Activated naive CD4-positive, alpha-beta T cell treated with anti-CD3 and anti-CD28 coated beads for 36 hours (primary cell): ENCODE measurements around the gene INA. TPM values are rescaled to one million over a fixed set of nuclear protein-coding genes. Genes with fewer than 3 reads are reported as not detected.
A peak's percentile ranks its signal among the peaks of the same experiment; 100 is the strongest.

Experiments
- CTCF ChIA-PET: fragments of 350-600 bp; sonication (Branson Sonifier 250); formaldehyde crosslinking; loops from one replicate; lab custom pipeline; 2021; ENCODE audit warnings: antibody characterized with exemption; lab: Charles Lee
- DNase-seq: peaks from one replicate; pipeline ENCODE4 v3.0.0-alpha.2; 2020
- H3K27ac Mint-ChIP-seq: one replicate; pipeline ENCODE4 v1.8.0; 2021; ENCODE audit warnings: mild to moderate bottlenecking, mixed read lengths
- H3K27me3 Mint-ChIP-seq: one replicate; pipeline ENCODE4 v1.8.0; 2021; ENCODE audit warnings: low read depth, mixed read lengths
- H3K36me3 Mint-ChIP-seq: one replicate; pipeline ENCODE4 v1.8.0; 2021; ENCODE audit warnings: low read depth, mixed read lengths
- H3K4me1 Mint-ChIP-seq: one replicate; pipeline ENCODE4 v1.8.0; 2021; ENCODE audit warnings: low read depth, mixed read lengths
- H3K4me3 Mint-ChIP-seq: one replicate; pipeline ENCODE4 v1.8.0; 2021; ENCODE audit warnings: mild to moderate bottlenecking, moderate library complexity, mixed read lengths
- H3K9me3 Mint-ChIP-seq: one replicate; pipeline ENCODE4 v1.8.0; 2021; ENCODE audit warnings: mixed read lengths
- intact Hi-C: fragments of 100-400 bp; cut with micrococcal nuclease; formaldehyde crosslinking; loops from one replicate; pipeline ENCODE4 v1.15.1; 2023
- total RNA-seq, 2 experiments: library from RNA; stranded (reverse); gene quantifications; one replicate each; pipeline ENCODE4 v1.2.3, GENCODE V29; 2021

Gene INA
- total RNA-seq, 2 experiments from 2014 or later, result 0.10 TPM

GRCh38 chr10:103277713-103278536 is 987 bp downstream of the INA start:
- intact Hi-C loops, result no loop called here
- H3K27ac Mint-ChIP-seq, result no peak overlapping the region
- no peaks in the 10 kb centered on the region for H3K9me3 Mint-ChIP-seq
- DNase-seq, result no peak
- peaks cover 53% of the 10 kb centered on the region for H3K27me3 Mint-ChIP-seq
- CTCF ChIA-PET, result interaction anchor here (0.6 to 0.9 kb wide), 3 partner anchors 47 to 421 kb away, joined by 3 read pairs; no protein-coding TSS in a partner anchor
- no peaks in the 10 kb centered on the region for H3K36me3 Mint-ChIP-seq
- H3K4me1 Mint-ChIP-seq, result peaks cover 13% of the 10 kb centered on the region
- H3K4me3 Mint-ChIP-seq, result no peak overlapping the region

GRCh38 chr10:103278537-103278823 is 1.5 kb downstream of the INA start:
- CTCF ChIA-PET, result no interaction called here
- H3K4me3 Mint-ChIP-seq, result peak overlapping the region; percentile 2
- H3K36me3 Mint-ChIP-seq, result no peaks in the 10 kb centered on the region
- H3K9me3 Mint-ChIP-seq, result no peaks in the 10 kb centered on the region
- H3K27ac Mint-ChIP-seq, result no peak overlapping the region
- H3K4me1 Mint-ChIP-seq, result peaks cover 13% of the 10 kb centered on the region
- DNase-seq, result no peak
- peaks cover 59% of the 10 kb centered on the region for H3K27me3 Mint-ChIP-seq
- intact Hi-C loops, result no loop called here

GRCh38 chr10:103278862-103279298 is 1.9 kb downstream of the INA start:
- DNase-seq, result peak; percentile 74
- no peak overlapping the region for H3K27ac Mint-ChIP-seq
- no peaks in the 10 kb centered on the region for H3K9me3 Mint-ChIP-seq
- peaks cover 59% of the 10 kb centered on the region for H3K27me3 Mint-ChIP-seq
- peaks cover 13% of the 10 kb centered on the region for H3K4me1 Mint-ChIP-seq
- peak overlapping the region; percentile 2 for H3K4me3 Mint-ChIP-seq
- no peaks in the 10 kb centered on the region for H3K36me3 Mint-ChIP-seq
- CTCF ChIA-PET, result interaction anchor here (0.5 to 0.7 kb wide), 2 partner anchors 320 to 1047 kb away, joined by 3 read pairs; no protein-coding TSS in a partner anchor
- intact Hi-C loops, result loop anchor here (1.0 kb wide), 1 partner anchor 14 kb away; no protein-coding TSS in a partner anchor

GRCh38 chr10:103280031-103280430 is 3.1 kb downstream of the INA start:
- H3K4me3 Mint-ChIP-seq, result no peak overlapping the region
- H3K27me3 Mint-ChIP-seq, result peaks cover 59% of the 10 kb centered on the region
- intact Hi-C loops, result no loop called here
- H3K36me3 Mint-ChIP-seq, result no peaks in the 10 kb centered on the region
- CTCF ChIA-PET, result no interaction called here
- H3K27ac Mint-ChIP-seq, result no peak overlapping the region
- H3K9me3 Mint-ChIP-seq, result no peaks in the 10 kb centered on the region
- no peak for DNase-seq
- peaks cover 13% of the 10 kb centered on the region for H3K4me1 Mint-ChIP-seq

GRCh38 chr10:103280506-103280905 is 3.6 kb downstream of the INA start:
- DNase-seq, result no peak
- H3K27ac Mint-ChIP-seq, result no peak overlapping the region
- peaks cover 56% of the 10 kb centered on the region for H3K27me3 Mint-ChIP-seq
- no peak overlapping the region for H3K4me3 Mint-ChIP-seq
- H3K4me1 Mint-ChIP-seq, result peaks cover 13% of the 10 kb centered on the region
- H3K36me3 Mint-ChIP-seq, result no peaks in the 10 kb centered on the region
- CTCF ChIA-PET, result no interaction called here
- intact Hi-C loops, result no loop called here
- no peaks in the 10 kb centered on the region for H3K9me3 Mint-ChIP-seq

GRCh38 chr10:103281753-103282152 is 4.8 kb downstream of the INA start:
- Mint-ChIP-seq H3K4me1 (peaks cover 9% of the 10 kb centered on the region), H3K4me3 (no peak overlapping the region), H3K9me3 (no peaks in the 10 kb centered on the region), H3K27ac (no peak overlapping the region), H3K27me3 (peaks cover 47% of the 10 kb centered on the region), H3K36me3 (no peaks in the 10 kb centered on the region)
- CTCF ChIA-PET, result no interaction called here
- no peak for DNase-seq
- intact Hi-C loops, result no loop called here

- Mint-ChIP-seq H3K27ac (no peak overlapping the region), H3K9me3 (no peaks in the 10 kb centered on the region), H3K27me3 (peaks cover 46% of the 10 kb centered on the region), H3K4me3 (no peak overlapping the region), H3K36me3 (no peaks in the 10 kb centered on the region), H3K4me1 (peaks cover 8% of the 10 kb centered on the region)
- intact Hi-C loops, result no loop called here
- DNase-seq, result no peak
- CTCF ChIA-PET, result no interaction called here
Measured at GRCh38 chr10:103282961-103283360, 6.0 kb downstream of the INA start.

- CTCF ChIA-PET, result no interaction called here
- H3K36me3 Mint-ChIP-seq, result no peaks in the 10 kb centered on the region
Measured at GRCh38 chr10:103284170-103284569, 7.2 kb downstream of the INA start.

GRCh38 chr10:103287992-103288391 is 11.1 kb downstream of the INA start:
- no peak for DNase-seq
- no peaks in the 10 kb centered on the region for H3K9me3 Mint-ChIP-seq
- no peak overlapping the region for H3K27ac Mint-ChIP-seq
- intact Hi-C loops, result no loop called here
- no peaks in the 10 kb centered on the region for H3K4me1 Mint-ChIP-seq
- CTCF ChIA-PET, result interaction anchor here (0.6 kb wide), 1 partner anchor 49 kb away, joined by 3 read pairs; no protein-coding TSS in a partner anchor
- H3K27me3 Mint-ChIP-seq, result peaks cover 21% of the 10 kb centered on the region
- H3K36me3 Mint-ChIP-seq, result no peaks in the 10 kb centered on the region
- H3K4me3 Mint-ChIP-seq, result no peak overlapping the region

More at GRCh38 chr10:103284170-103284569, 7.2 kb downstream of the INA start:
- Mint-ChIP-seq H3K27me3 (peaks cover 42% of the 10 kb centered on the region), H3K27ac (no peak overlapping the region), H3K4me1 (peaks cover 4% of the 10 kb centered on the region), H3K9me3 (no peaks in the 10 kb centered on the region), H3K4me3 (no peak overlapping the region)
- intact Hi-C loops, result no loop called here
- no peak for DNase-seq

- no peak for DNase-seq
- Mint-ChIP-seq H3K9me3 (no peaks in the 10 kb centered on the region), H3K4me3 (no peak overlapping the region), H3K27ac (no peak overlapping the region), H3K27me3 (peaks cover 13% of the 10 kb centered on the region), H3K4me1 (no peaks in the 10 kb centered on the region), H3K36me3 (no peaks in the 10 kb centered on the region)
- CTCF ChIA-PET, result no interaction called here
- intact Hi-C loops, result no loop called here
Measured at GRCh38 chr10:103291588-103291987, 14.7 kb downstream of the INA start.

- DNase-seq, result no peak
- Mint-ChIP-seq H3K9me3 (no peaks in the 10 kb centered on the region), H3K4me3 (no peak overlapping the region), H3K4me1 (no peaks in the 10 kb centered on the region), H3K36me3 (no peaks in the 10 kb centered on the region), H3K27ac (no peak overlapping the region), H3K27me3 (no peaks in the 10 kb centered on the region)
- intact Hi-C loops, result no loop called here
- CTCF ChIA-PET, result interaction anchor here (0.5 kb wide), 1 partner anchor 261 kb away, joined by 5 read pairs; no protein-coding TSS in a partner anchor
Measured at GRCh38 chr10:103295374-103296015, 18.6 kb downstream of the INA start.

GRCh38 chr10:103307594-103307993 is 30.7 kb downstream of the INA start:
- Mint-ChIP-seq H3K9me3 (no peaks in the 10 kb centered on the region), H3K4me3 (no peak overlapping the region), H3K27ac (no peak overlapping the region), H3K27me3 (no peaks in the 10 kb centered on the region), H3K36me3 (peaks cover 22% of the 10 kb centered on the region), H3K4me1 (no peaks in the 10 kb centered on the region)
- intact Hi-C loops, result no loop called here
- CTCF ChIA-PET, result interaction anchor here (0.8 kb wide), 1 partner anchor 8 kb away, joined by 3 read pairs; no protein-coding TSS in a partner anchor
- no peak for DNase-seq
